Measurements from ENCODE around the gene JCHAIN.
A peak's percentile ranks its signal among the peaks of the same experiment; 100 is the strongest.
"Not testable (repeated sequence)": the region's sequence is repeated elsewhere in the genome, so short reads cannot be mapped to it uniquely, and the experiment has no call there.

The JCHAIN gene

DNA sequence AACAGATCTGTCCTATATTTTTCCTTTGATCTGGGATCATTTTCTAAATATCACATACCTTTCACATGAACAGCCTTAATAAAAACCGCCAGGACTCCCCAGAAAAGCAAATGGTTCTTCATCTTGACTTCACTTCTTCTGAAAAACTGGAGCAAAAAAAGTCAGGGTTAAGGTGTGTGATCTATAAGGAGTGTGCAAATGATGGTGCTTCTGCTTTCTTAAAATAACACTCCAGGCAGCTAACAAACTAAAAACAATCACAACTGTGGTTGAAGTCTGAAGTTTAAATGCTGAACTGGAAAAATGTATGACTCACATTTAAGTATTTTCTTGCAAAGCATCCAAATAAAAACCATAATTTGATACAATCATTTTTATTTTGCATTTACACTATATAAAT is at the start of gene JCHAIN:
Gene JCHAIN (minus strand): TSS at position 140 of the 400 bp plus-strand sequence. CDS start 18 bp downstream, at position 122.
- no peak for DNase-seq

DNA sequence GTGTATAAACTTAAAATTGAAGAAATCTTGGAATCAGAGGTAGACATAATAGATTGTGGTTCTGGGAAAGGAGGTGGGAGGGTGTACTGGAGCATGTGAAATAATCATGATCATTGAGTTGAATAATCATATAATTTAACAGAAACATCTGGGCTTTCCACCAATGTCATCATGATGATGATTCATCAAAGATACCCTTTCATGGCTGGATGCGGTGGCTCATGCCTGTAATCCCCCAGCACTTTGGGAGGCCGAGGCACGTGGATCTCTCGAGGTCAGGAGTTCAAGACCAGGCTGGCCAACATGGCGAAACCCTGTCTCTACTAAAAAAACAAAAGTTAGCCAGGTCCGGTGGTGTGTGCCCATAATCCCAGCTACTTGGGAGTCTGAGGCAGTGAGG is 48.8 kb upstream of the JCHAIN start:
- no peak for DNase-seq

DNA sequence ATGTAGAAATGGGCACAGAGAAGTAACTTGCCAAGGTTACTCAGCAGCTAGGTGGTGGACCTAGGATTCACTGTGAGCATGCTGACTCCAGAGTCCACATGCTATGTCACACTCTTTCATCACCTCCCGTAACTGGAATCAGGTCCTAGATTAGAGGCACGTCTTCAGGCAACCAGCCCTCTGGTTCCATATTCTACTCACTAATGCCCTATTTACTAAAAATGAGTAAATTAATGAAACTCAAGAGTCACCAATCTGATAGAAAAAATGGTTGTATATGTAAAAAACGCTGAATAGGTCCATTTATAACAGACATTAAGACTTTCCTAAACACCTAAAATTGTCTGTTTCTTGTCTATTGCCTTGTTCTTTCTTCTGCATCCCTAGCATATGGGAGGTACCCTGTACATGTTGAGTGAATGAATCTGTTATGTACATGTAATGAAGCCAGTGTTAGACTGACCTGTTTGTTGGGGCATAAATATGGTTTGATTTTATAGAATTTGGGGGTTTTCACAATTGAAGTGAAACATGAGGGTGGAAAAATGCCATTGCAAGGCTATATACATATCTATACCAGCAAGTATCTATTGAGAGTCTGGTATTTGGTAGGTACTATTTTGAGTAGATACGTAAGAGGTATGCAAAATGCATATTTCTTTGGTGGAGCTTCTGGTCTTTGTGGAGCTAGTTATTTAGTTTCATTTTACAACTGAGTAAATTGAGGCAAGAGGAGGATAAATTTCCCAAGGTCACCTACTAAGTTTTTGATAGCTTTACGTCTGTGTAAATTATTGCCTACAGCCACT is 48.0 kb upstream of the JCHAIN start:
- DNase-seq, result no peak

DNA sequence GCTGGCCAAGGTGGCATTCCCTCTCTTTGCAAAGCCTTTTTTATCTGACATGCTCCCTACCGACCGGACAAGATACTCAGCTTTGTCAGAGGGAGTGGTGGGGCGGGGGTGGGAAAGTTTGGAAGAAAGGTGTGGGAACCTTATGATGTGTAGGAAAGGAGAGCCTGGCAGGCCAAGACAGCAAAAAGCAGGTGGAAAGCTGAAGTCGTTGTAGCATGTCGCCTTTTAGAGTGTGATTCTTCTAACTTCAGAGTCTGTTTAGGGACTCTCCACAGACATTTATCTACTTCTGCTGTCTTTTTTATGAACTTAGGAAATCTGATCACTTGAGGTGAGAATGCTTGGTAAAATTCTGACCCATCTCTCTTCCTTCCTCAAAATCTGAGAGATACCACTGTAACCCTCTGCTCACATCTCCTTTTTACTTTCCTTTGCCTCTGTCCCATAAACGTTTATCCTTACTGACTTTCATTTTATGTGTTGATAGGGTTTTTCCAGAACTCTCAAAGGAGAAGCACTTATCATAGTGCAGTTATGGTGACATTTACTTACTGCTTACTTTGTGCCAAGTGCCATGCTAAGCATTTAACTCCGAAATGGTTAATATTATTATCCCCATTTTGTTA is 47.3 kb upstream of the JCHAIN start:
- DNase-seq, result no peak

DNA sequence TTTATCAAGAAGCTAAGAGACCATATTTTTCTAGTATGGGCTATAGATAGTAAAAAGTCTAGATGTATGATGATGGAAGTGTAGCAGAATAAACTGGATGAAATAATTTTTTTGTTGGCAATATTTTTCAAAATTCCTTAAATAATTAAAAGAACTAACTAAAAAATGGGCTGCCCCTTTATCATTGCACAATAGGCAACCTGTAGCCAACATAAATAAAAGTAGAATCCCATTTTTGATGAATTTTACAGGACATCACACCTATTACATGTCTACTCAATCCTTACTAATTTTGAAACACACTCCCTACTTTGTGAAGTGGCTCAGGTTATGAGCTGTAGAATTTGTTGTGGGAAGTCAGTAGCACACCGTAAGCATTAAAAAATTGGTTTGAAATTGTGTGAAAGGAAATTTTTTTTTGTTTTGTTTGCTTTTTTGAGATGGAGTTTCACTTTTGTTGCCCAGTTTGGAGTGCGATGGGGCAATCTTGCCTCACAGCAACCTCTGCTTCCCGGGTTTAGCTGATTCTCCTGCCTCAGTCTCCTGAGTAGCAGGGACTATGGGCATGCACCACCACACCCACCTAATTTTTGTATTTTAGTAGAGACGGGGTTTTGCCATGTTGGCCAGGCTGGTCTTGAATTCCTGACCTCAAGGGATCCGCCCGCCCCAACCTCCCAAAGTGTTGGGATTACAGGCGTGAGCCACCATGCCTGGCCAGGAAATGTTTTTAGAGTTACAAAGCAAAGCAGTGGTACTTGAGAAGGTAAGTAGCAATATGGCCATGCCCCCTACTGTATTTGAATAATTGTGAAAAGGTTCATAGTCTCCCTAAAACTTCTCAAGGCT is 46.5 kb upstream of the JCHAIN start:
- no peak for DNase-seq

DNA sequence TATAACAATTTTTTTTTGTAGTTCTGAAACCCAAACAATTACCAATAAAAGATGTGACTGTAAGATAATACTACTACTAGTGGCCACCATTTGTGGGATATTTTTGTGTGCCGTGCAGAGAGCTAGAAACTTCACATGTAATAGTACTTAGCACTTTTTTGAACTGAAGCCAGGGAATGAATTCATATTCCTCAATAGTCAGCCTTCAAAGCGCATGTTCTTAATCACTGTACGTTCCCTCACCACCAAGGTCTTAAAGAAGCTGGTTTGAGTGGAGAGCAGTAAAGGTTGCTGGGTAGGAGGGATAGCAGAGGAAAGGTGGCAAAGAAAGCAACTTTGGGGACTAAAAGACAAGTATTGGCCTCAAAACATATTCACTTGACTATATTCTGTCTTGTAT is 45.8 kb upstream of the JCHAIN start:
- no peak for DNase-seq

DNA sequence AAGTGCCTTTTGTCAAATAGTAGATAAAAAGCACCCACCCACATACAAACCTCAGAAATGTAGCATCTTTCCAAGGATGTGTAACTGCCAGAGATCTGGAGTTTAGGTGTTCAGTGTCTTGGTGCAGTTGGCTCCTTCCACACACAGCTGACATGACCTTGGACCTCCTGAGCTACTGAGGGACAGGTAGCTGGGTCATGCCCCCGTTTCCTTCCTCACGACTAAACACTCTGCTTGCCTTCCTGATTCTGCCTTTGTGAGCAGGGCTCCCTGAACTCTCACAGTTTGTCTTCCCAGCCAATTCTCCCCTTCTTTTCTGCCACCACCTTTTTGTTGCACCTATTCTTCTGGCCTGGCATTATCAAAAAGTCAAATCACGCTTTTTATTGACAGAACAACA is 45.3 kb upstream of the JCHAIN start:
- DNase-seq, result peak; percentile 7

DNA sequence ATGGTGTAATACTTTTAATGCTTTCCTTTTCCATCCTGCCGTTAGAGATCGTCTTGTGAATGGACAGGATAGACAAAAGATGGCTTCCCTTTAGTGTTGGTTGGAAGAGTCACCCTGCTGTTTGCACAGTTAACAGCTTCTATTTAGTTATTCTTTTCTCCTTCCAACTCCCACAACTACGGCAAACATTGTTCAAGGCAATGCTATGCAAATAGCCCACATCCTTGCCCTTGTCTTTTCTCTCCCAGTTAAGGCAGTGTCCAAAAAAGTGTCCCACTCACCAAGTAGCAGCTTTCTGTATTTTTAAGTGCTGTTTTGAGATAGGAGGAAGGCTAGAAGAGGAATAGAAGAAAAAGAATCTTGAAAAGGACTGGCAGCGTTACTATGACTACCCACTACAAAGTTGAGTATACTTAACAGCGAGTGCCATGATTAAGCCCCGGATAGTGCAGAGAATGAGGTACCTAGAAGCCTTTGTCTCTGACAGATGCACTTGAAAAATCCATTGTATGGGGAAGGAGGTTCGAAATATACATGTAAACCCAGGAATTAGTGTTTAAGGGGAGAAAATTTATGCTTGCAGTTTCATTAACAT is 43.4 kb upstream of the JCHAIN start:
- no peak for DNase-seq

DNA sequence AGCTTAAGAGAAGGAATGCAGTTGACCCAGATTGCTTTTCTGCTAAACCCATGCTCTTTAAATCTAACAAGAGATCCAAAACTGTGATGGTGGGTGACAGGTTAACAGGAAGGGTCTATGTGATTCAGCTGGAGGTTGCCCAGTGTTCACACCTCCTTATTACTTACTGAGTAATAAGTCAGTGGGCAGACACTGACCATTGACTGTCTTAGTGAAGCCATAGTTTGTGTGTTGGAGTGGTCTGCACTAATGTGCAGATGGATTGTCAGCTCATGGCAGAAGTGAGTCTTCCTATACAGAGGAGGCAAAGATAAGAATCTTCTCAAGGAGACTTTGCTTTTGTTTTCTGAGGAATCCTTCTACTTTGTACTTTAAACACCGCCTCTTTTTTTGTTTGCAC is 40.2 kb upstream of the JCHAIN start:
- DNase-seq, result no peak

DNA sequence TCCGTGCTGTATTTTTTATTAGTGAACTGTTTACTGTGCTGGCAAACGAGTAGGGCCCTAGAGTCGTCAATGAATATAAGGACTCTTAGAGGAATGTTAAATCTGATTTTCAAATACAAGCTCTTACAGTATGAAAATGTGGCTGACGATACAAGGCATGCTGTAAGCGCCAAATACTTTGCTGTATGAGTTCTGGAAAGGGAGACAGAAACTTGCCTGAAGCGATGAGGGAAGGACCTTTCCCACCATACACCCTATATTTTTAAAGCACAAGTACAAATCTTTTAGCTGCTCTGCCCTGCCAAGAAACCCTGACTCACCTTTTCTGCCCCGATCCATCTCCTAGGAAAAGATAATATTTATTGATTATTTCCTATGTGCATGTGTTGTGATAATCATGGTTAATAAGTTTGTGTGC is 39.7 kb upstream of the JCHAIN start:
- no peak for DNase-seq

DNA sequence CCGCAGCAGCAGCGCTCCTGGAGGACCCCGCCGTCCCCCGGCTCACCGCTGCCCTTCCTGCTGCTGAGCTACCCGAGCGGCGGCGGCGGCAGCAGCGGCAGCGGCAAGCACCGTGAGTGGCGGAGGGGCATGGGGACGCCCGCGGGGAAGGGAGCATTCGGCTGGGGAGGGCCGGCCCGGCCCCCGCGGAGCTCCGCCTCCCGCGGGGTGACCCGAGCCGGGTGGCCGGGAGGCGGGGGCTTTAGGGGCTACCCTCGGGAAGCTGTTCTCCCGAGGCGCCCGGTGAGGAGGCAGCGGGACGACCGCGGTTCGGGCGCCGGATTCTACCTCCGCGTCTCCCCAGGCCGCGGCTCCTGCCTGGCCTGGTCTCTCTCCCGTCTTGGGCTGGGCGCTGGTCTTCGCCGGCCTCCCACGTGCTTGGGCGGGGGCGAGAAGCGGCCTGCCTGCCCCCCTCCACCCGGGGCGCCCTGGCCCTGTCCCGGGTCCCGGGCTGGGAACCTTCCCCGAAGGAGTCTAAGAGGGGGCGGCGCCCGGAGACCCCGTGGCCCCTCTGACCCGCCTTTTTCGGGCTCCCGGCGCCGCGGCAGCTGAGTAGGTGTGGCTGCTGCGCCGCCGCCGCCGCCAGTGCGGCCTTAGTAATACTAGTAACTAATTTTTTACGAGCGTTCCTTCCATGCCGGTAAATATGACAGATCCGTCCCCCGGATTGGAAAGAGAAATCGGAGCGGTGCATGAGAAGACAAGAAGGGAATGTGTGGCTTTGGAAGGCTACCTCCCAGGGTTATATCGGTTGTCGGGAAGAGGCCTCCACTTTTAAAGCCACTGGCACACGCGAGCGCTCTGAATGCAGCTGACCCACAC is 39.1 kb upstream of the JCHAIN start:
- DNase-seq, result peak; percentile 81

DNA sequence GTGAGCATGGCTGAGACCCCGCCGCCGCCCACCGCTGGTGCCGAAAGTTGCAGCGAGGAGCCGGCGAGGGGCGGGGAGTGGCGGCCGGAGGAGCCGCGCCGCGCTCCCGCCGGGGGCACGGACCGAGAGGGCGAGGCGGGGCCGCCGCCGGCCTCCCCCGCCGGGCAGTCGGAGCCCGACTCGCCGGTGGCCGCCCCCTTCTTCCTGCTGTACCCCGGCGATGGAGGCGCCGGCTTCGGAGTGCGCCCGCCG is 38.5 kb upstream of the JCHAIN start:
- no peak for DNase-seq

DNA sequence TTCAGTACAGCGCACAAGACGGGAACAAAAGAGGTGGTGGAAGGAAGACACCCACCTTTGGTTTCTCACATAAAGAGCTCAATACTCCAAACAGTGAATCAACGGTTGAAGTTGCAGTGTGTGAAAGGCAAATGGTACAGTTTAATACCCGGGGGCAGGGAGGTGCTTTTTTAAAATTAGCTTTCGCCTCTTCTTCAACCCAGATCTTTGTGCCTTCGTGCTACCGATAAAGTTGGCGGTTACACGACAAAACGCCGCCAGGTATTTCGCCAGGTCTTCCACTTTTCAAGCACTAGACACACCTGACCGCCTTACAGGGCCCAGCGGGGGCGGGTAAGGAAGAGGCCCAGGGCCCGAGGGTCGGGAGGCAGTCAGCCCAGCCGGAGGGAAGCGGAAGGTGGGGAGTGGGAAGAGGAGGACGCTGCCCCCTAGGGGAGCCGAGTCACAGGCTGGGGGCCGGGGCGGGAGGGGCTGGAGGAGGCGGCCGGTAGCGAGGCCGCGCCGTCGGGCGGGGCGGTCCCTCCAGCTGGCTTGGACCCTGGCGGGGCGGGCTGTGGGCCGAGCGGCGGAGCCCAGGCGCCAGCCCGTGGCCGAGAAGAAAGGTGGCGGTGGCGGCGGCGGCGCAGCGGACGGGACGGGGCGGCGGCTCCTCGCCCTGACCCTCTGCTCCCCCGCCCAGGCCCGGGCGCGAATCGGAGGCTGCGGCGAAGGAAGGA is 38.1 kb upstream of the JCHAIN start:
- peak; percentile 71 for DNase-seq

DNA sequence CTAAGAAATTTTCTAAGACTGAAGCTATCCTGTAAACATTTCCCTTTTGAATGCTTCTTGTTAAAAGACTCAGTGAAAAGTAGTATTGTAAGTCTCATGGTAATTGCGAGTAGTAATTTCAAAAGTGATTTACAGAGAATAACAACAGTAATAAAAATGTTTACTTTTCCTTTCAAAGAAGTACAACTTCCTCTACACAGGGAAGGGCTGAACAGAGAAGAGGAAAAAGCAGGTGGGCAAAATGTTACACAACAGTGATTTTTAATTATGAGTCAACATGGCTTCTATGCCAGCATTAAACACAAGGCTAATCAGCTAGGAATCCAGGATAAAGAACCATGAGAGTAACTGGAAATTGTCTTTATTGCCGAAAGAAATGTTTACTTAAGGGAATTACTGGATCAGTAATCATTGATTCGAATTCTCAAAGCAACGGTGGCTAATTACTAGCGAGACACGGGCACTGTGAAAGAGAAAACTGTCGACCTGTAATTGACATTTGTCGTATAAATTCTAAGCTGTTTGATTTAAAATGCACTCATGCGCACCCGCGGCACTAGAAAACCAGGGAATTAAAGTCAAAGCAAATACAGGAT is 37.4 kb upstream of the JCHAIN start:
- DNase-seq, result no peak

DNA sequence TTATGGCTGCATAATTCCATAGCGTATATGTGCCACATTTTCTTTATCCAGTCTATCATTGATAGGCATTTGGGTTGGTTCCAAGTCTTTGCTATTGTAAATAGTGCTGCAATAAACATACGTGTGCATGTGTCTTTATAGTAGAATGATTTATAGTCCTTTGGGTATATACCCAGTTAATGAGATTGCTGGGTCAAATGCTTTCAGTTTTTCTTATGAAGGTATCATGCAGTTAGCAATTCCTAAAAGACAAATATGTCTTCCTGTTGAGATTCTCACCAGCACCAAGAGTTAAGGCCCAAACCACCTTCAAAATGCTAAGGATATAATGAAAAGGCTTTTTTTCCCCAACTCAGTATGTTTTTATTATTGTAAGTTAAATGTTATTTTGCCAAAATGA is 36.3 kb upstream of the JCHAIN start:
- DNase-seq, result not testable (repeated sequence)

DNA sequence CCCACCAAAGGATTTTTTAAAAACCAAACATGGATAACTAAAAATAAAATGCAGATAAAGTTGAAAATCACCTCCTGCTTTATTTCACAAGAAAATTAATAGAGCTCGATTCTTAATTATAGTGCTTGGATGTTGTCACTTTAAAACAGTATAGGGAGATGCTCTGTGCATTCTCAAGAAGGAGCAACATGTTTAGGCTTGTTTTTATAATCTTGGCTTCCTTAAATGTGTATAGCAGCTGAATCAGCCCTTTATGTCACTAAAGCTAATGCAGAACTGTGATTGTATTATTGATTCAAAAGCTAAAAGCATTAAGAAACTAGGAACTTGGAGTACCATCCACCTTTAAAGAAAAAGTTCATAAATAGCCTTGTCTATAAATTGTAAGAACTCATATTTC is 35.0 kb upstream of the JCHAIN start:
- DNase-seq, result no peak

DNA sequence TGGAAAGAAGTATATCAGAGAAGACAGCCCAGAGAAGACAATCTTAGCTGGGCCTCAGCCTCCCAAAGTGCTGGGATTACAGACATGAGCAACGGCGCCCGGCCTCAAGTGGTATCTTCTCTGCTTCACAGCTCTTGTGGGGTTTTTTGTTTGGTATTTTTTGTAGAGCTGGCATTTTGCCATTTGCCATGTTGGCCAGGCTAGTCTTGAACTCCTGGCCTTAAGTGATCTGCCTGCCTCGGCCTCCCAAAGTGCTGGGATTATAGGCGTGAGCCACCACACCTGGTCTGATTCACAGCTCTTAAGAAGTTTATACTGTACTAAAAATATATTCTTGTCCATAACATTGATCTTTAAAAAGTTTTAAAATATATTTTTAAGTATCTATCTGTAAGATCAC is 34.4 kb upstream of the JCHAIN start:
- DNase-seq, result no peak

DNA sequence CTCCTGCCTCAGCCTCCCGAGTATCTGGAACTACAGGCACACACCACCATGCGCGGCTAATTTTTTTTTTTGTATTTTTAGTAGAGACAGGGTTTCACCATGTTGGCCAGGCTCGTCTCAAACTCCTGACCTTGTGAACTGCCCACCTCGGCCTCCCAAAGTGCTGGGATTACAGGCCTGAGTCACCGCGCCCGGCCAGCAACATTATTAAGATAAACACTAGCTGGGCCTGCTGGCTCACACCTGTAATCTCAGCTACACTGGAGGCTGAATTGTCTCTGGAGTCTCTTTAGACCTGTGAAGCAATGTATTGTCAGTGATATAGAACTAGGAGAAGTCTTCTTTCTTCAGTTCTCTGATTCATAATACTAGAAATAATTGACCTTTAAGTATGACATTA is 32.1 kb upstream of the JCHAIN start:
- not testable (repeated sequence) for DNase-seq

DNA sequence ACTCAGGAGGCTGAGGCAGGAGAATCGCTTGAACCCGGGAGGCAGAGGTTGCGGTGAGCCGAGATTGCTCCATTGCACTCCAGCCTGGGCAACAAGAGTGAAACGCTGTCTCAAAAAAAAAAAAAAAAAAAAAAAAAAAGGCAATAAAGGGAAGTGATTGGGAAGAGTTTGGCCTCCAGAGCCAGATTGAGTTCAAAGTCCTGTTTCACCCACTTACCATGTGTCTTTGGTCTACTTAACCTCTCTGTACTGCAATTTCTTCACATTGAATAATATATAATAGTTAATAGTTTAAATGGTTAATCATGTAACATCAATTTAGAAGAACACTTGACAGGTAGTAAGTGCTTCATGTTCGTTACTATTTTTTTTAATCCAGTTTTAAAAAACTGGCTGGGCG is 28.3 kb upstream of the JCHAIN start:
- DNase-seq, result not testable (repeated sequence)

DNA sequence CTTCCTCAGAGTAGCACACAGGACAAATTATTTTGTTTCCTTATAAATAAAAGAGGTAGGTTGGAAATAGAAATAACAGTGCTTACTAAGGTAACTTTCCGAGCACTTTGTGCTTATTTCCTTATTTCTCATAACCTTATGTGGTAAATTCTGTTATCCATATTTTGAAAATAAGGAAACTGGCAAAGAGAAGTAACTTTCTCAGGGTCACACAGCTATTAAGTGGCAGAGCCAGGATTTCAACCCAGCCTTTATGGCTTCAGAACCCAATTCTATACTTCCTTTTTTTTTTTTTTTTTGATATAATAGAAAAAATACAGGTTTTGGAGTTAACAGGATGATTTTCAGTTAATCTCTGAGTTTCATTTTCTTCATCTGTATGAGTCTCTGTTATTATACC is 25.4 kb upstream of the JCHAIN start:
- no peak for DNase-seq

DNA sequence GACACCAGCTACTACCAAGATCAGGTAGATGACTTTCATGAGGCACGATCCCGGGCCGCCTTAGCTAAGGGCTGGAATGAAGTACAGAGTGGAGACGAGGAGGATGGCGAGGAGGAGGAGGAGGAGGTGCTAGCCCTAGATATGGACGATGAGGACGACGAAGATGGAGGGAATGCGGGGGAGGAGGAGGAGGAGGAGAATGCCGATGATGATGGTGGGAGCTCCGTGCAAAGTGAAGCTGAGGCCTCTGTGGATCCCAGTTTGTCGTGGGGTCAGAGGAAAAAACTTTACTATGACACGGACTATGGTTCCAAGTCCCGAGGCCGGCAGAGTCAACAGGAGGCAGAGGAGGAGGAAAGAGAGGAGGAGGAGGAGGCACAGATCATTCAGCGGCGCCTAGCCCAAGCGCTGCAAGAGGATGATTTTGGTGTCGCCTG is 22.5 kb upstream of the JCHAIN start:
- peak; percentile 12 for DNase-seq
